A204.1 (cell line): ENCODE data around the gene ZBTB45.

Experiments used
- FAIRE-seq: peaks from 2 replicates; lab custom pipeline; 2012; peaks lifted over from hg19 to GRCh38; lab: Jason Lieb, UNC

Gene ZBTB45

DNA sequence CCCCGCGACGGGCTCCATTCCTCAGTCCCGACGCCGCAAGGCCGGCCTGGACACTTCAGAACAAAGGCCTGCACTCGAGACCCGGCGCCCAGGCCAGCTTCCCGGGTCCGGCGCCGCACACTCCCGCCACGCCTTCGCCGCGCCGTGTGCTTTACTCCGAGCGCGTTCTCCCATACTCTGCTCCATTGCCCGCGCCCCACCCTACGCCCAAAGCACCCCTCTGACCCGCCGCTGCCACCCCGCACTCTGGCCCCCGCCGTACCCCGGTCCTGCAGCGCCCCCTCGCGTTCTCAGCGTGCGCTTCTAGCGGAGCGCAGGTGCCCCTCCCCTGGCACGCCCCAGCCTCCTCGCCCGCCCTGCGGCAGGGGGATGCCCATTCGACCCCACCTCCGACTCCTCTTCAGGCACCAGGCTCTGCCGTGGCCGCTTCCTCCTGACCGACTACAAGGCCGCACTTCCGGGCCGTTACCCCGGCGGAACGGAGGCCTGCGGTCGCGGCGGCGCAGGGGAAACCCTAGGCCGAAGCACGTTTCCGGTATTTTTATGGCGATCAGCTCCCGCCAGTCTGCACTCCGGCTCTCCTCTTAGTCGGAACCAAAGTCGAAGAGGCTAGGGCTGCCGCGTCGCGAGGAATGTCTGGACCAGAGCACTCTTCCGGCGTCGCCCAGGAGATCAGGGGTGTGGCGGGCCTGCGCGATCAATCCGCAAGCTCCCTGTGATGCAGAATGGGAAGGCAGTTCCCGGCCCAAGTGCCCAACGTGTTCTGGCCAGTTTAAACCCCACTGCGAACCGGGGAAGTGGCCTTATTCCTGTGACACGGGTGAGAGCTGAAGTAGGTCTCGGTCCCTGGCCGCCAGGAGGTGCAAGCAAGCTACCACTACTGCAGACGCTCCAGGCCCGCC is at the start of gene ZBTB45:
TSS of gene ZBTB45 (minus strand) at position 456 of the 902 bp plus-strand sequence. CDS start 2,137 bp downstream, outside the sequence.
- peak; percentile 48 for FAIRE-seq

DNA sequence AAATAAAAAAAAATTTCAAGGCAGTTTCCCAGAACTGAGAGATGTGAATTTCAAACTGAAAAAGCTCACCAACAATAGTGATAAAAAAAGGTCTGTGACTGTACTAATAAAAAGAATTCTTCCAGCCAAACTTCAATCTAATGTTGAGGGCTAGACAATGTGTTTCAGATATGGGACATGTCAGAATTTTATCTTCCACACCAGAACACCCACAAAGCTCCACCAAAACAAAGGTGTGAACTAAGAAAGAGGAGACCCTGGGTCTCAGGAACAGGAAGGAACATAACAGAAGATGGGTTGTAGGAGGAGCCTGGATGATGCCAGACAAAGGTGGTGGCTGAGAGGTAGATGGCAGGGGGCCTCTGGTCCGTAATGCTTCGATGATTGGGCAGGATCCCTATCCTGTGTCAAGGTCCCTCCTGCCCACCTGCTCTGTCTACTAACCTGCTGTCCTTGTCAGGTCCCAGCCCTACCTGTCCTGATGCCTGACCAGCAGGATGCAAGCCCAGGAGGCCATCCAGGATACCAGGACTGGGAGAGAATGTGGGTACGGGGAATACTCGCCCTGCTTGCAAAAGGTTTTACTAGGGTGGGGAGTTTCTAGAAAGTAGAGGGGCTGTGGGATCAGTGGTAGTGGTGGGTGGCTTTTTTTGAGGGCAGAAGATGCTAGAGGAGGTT is 49.0 kb upstream of the ZBTB45 start:
- FAIRE-seq: no peak

DNA sequence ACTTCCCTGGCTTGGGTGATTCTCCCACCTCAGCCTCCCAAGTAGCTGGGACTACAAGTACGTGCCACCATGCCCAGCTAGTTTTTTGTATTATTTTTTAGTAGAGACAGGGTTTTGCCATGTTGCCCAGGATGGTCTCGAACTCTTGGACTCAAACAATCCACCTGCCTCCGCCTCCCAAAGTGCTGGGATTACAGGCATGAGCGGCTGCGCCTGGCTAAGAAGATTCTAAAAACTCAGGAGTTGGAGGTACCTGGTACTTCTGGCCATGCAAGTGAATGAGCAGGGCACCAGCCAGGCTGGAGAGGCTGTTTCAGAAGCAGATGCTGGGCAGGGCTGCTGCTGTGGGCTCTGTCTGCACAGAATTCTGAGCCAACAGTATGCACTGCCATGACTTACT is 47.4 kb upstream of the ZBTB45 start:
- FAIRE-seq: no peak

DNA sequence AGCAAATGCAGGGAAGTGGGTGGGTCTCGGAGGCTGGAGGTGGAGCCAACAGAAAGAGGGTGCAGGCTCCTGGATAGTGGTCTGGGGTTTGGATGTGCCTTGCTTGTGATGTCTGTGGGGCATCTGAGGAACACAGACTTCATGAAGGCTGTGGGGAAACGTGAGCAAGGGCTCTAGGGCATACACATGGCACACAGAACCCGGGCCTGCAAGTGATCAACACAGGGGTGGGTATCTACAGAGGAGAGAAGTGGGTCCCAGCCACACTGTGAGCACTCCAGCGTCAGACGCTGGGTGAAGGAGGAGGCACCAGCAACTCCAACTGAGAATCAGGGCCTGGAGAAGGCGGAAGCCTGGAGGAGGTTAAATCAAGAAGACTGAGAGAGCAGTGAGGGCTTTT is 44.2 kb upstream of the ZBTB45 start:
- no peak for FAIRE-seq

DNA sequence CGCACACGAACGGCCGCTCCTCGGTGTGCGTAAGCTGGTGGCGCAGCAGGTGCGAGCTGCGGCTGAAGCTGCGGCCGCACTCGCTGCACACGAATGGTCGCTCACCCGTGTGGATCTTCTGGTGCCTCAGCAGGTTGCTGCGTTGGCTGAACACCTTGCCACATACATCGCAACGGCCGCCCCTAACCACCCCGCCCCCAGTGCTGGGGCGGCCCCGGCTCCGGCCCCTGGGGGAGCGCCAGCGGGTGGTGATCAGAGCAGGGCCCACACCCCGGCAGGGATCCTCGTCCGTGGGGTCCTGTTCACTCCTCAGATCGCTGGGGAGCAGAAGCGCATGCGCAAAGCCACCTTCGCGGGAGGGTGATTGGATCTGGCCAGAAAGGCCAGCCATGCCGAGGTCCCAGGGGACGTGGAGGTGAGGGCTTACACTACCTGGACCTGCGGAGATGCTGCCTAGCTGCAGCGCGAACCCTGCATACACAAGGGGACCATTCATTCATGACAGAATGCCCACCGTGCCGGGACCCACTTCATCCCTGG is 43.5 kb upstream of the ZBTB45 start:
- no peak for FAIRE-seq

DNA sequence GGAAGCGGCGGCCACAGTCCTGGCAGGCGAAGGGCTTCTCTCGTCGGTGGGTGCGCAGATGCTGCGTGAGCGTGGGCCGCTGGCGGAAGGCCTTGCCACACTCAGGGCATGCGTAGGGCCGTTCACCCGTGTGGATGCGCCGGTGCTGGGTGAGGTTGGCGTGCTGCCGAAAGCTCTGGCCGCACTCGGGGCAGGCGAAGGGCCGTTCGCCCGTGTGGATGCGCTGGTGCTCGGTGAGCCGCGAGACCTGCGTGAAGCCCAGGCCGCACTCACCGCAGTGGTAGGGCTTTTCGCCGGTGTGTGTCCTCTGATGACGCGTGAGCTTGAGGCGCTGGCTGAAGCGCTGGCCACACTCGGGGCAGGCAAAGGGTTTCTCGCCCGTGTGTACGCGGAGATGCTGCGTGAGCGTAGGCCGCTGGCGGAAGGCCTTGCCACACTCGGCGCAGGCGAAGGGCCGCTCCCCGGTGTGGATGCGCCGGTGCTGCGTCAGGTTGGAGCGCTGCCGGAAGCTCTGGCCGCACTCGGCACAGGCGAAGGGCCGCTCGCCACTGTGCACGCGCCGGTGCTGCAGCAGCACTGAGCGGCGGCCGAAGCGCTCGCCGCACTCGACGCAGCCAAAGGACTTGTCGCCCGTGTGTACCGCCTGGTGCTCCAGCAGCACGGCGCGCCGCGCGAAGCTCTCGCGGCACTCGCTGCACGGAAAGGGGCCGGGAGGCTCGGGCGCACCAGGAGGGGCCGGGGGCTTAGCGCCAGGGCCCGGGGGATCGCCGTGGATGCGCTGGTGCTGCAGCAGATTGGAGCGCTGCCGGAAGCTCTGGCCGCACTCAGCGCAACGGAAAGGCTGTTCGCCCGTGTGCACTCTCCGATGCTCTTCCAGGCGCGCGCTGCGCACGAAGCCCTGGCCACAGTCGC is 42.8 kb upstream of the ZBTB45 start:
- FAIRE-seq: no peak

DNA sequence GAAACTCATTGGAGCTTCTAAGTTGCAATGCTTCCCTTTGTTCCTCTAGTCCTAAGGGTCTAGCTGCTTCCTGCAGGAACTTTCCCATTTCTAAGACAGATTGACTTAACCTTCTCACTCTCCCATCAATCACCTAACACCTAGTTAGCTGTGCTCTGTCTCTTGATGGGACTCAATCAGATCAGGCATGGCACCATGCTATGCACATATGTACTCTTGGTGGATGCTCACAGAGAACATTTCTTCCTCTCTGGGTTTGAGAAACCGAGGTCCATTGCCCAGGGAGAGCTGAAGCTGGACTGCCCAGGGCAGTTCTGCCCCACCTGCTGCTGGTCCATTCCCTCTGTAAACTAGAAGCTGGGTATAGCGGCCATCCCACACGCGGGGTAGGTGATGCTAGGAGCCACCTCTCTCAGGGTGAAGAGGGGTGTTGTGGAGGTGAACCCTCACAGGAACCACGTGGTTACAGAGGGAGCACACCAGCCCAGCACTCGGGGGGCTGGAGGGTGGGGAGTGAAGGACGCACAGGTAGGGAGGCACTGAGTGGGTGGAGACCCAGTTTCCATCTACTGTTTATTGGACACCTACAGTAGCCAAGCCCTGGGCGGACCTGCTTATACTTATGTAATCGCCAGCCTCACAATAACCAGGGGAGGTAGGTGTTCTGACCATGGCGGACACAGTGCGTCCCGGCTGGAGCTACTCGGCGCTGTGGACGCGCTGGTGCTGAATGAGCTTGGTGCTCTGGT is 41.9 kb upstream of the ZBTB45 start:
- FAIRE-seq: no peak

DNA sequence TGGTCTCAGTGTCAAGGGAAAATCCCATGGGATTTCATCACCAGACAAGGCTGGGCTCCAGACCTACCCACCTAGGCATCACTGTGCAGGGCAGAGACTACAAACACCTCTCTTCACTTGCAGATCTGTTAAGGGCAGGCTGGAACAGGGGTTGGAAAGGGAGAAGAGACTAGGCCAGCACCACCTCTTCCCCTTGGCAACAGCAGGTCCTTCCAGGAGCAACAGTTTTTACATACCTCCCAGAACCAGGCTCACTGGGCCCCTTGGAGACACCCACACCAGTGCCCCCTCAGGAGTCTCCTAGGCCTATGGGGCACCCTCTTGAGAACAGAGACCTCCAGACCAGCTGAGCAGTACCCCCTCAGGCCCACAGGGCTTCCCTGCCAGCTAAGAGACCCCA is 41.3 kb upstream of the ZBTB45 start:
- FAIRE-seq: no peak

DNA sequence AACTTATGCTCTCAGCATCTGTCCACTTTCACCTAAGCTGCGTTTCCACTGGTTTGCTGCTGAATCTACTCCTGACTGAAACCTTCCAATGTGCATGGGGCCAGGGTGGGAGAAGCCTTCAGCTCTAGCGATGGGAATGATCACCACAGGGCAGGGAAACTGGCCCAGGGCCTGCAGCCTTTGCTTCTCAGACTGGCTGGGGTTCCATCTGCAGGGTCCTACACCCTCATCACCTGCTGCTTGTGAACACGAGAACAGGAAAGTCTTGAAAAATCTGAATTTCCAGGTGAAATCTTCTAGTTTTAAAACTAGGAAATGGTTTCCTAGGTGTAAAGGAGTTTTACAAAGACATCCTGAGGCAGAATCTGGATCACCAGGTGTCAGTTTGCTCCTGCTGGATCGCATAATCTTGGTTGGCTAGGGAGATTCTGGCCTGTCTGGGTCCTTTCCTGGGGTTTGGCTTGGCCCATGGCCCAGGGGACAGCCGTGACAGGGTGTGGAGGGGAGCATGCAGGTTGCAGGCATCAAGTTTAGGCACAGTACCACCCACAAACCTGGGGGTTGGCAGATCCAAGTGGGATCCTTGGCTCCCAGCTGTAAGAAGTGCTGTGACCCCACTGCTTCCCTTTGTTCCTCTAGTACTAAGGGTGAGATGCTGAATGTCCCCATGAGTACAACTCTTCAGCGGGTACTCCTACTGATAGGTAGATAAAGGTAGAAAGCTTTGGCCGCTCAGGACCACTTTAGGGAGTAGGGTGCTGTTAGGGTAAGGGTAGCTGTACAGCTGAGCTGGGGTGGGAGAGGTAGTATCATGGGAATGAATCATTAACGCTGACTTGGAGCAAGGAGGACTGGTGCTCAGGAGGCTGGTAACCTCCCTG is 40.6 kb upstream of the ZBTB45 start:
- no peak for FAIRE-seq

DNA sequence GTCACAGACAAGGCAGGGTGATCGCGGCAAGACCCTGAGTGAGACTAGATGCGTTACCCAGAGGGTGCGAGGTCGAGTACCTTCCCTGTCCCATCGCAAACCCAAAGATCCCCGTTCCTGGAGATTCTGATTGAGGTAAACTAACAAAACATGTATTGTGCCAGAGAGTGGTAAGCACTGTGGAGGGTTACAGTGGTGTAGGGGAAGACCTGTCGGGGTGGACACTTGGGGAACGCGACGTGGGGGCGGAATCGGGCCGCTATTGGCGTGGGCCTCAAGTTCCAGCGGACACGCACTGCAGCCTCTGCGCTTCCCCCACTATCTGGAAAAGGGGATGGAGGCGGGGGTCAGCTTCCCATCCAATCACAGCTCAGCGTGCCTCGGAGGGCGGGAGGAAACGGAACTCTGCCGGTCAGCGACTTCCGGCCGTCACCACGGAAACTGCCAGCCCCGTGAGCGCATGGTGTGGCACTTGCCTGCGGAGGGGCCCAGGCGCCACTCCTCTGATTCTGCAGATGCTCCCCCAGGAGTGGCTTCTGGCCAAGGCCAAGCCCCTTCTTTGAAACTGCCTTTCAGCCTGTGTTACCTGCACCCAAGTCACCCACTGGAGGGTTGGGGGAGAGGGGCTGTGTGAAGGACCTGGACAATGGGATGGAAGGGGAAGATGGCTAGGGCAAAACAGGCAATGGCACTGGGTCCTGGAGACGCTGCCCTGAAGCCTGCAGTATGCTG is 39.8 kb upstream of the ZBTB45 start:
- FAIRE-seq: peak; percentile 95

DNA sequence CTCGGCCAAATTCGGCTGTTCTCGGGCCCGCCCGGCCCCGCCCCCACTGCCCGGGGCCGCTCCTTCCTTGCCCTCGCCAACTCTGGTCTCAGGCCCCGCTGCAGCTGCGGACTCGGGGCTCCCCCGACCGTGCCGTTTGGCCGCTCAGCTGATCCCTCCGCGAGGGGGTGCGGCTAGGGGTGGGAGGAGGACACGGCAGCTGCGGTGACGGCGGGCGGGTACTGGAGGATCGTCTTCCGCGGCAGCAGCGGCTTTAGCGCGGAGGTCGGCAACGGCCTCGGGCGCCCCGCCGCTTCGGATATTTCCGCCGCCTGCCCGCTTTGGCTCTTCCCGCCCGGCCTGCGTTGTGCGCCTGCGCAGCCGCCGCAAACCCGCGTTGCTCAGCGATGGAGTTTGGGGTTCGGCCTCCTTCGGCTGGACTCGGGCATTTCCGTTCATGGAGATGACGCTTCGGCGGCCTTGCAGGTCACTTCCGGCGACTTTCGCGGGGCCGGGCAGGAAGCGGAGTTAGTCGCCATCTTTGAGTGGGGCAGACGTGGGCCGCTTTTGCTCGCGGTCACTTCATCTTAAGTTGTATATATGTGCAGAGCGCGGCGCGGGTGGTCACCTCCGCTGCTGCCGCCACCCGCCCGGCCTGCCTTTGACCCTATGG is 39.1 kb upstream of the ZBTB45 start:
- peak; percentile 98 for FAIRE-seq

DNA sequence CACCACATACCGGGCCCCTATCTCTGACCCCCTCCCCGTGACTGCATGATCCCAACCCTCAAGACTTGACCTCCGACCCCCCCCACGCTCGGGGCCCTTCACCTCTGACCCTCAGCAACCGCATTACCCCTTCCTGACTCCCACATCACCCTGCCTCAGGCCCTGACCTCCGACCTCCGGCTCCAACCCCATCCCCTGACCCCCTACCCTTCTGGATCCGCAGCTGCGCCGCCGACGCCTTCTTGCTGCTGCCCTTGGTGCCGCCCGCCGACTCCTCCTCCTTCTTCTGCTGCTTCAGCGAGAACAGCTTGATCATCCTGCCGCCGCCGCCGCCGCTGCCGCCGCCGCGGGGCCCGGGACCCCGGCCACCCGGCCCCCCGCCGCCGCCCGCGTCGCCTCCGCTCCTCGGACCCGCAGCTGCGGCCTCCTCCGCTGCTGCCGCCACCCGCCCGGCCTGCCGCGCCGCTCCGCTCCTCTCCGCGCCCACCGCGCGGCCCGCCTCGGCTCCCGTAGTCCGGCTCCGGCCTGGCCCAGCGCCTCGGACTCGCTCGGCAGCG is 38.5 kb upstream of the ZBTB45 start, which contains the start of gene UBE2M:
TSS of gene UBE2M (minus strand) at position 546 of the 557 bp plus-strand sequence. CDS start at position 316, 230 bp downstream.
- FAIRE-seq: no peak

DNA sequence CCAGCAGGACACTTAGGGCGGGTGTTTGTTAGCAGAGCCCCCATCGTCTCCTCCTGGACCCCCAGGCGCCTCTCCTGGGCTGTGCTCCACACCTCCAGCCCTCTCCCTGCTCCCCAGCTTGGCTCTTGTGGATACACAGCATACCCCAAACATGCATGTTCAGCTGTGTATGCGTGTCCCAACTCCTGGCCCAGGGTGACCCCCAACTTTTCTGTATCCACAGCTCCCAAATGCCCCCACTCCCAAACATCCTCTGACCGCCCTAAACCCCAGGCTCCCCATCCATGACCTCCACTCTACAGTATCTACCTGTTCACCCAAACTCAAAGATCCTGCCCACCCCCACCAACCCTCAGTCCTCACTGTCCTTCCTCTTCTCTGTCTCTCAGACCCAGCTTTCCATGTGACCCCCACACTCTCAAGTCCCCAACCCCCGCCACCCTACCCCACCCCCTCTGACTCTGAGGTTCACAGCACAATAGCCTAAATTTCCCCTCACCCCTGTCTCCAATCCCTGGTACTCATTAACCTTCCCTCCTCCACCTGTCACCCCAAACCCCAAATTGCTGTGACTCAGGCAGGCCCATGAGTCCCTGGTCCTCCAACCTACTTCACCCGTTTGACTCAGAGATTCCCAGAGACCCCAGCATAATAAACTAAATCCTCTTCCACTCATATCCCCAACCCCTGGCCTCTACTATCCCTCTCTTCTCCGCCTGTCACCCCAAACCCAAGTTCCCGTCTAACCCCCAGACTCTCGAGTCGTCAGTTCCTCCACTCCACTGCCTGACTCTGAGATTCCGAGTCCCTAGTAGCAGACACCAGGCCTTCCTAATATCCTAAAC is 37.8 kb upstream of the ZBTB45 start:
- no peak for FAIRE-seq

DNA sequence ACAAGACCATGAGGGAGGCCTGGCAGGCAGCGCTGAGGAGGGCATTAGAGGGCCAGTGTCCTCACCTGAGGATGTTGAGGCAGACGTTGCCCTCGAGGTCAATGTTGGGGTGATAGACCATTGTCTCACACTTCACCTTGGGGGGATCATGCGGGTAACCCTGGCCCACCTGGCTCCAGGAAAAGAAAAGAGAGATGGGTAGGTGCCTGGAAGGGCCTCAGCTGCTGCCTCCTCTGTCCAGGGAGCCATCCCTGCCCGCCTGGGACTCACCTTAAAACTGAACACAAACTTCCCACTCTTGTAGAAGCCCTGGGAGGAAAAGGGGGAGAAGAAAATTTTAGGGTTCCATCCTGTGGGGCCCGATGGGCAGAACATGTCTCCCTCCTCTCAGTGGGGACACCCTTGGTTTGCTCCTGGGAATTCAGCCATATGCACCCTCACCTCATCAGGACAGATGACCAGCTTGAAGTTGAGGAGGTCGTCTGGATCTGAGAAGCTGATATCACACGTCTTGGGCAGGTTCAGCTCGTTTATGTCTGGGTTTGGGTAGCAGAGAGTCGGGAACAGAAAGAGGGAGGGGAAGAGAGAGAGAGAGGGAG is 37.1 kb upstream of the ZBTB45 start:
- FAIRE-seq: no peak

DNA sequence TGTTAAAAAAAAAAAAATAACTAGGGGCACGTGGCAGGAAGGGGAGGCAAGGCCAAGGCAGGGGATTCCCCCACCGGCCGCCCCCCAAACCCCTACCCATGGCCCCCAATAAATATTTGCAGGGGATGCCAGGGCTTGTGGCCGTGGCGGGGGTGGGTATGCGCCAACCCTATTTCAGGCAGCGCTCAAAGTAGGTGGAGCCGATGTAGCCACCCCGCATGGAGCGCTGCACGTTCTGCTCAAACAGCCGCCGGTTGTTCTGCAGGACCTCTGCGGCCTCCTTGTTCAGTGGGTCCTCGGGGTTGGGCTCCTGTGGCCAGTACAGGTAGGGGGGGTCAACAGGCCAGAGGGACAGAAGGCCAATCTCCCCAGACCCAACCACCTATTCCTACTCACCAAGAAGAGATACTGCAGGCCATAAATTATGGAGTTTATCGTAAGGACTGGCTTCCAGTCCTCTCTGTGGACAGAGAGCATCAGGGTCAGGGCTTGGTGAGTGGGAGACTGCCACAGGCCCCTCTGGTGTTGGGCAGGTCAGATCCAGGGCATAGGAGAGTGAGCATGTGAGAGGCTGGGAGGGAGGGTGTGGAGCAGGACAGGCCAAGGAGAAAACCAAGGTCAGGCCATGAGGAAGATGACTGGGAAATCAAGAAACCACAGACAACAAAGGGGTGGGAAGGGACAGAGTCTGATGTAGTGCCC is 36.5 kb upstream of the ZBTB45 start:
- FAIRE-seq: no peak

DNA sequence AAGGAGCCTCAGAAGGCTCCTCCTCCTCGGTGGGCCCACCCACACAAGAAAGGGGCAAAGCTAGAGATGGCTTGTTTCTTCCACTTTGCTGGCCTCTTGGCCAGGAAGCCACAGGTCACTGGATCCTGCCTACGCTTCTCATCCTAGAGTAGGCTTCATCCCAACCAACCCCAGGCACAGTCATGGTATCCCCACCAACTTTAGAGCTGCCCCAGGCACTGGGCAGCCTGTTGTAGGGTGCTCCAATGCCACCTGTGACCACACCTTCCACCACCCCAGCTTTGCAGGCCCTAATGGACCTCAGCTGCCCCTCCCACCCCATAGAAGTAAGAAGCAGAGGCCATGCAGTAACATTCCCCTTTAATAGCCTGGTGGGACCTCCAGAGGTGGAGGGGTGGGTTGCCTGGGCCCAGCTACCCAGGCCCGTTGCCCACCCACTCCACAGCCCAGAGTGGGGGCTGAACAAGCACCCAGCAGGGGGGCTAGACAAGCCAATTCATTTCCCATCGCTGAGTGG is 35.8 kb upstream of the ZBTB45 start:
- no peak for FAIRE-seq
